NCI-H446 treated with DMSO at 0.1 percent for 48 hours (cell line): ENCODE measurements around the gene ATP2C2.
"Not testable (repeated sequence)": the region's sequence is repeated elsewhere in the genome, so short reads cannot be mapped to it uniquely, and the experiment has no call there.

Source experiments
- DNase-seq: peaks from one replicate; lab custom pipeline; 2025; lab: John Stamatoyannopoulos, UW

Gene ATP2C2

GRCh38 chr16:84367750-84368307 lies 509 bp upstream of the ATP2C2 start:
- no peak for DNase-seq

- DNase-seq: no peak
Observed at GRCh38 chr16:84369105-84369504, 767 bp downstream of the ATP2C2 start.

GRCh38 chr16:84369938-84370627 lies 1.7 kb downstream of the ATP2C2 start:
- no peak for DNase-seq

GRCh38 chr16:84370723-84371552 lies 2.6 kb downstream of the ATP2C2 start:
- DNase-seq: no peak

- DNase-seq: no peak
Observed at GRCh38 chr16:84371553-84371865, 3.2 kb downstream of the ATP2C2 start.

GRCh38 chr16:84373907-84374489 lies 5.7 kb downstream of the ATP2C2 start:
- DNase-seq: no peak

- no peak for DNase-seq
Observed at GRCh38 chr16:84378099-84378498, 9.8 kb downstream of the ATP2C2 start.

- DNase-seq: no peak
Observed at GRCh38 chr16:84378567-84378966, 10.2 kb downstream of the ATP2C2 start.

GRCh38 chr16:84379008-84379708 lies 10.8 kb downstream of the ATP2C2 start:
- no peak for DNase-seq

- no peak for DNase-seq
Observed at GRCh38 chr16:84379709-84380362, 11.5 kb downstream of the ATP2C2 start.

- DNase-seq: no peak
Observed at GRCh38 chr16:84380405-84380804, 12.1 kb downstream of the ATP2C2 start.

GRCh38 chr16:84382396-84382795 lies 14.1 kb downstream of the ATP2C2 start:
- no peak for DNase-seq

- no peak for DNase-seq
Observed at GRCh38 chr16:84383106-84383505, 14.8 kb downstream of the ATP2C2 start.

GRCh38 chr16:84386047-84386446 lies 17.7 kb downstream of the ATP2C2 start:
- DNase-seq: no peak

GRCh38 chr16:84387021-84387420 lies 18.7 kb downstream of the ATP2C2 start:
- no peak for DNase-seq

- DNase-seq: no peak
Observed at GRCh38 chr16:84390131-84390785, 21.9 kb downstream of the ATP2C2 start.

GRCh38 chr16:84391151-84392030 lies 23.1 kb downstream of the ATP2C2 start:
- DNase-seq: no peak

- no peak for DNase-seq
Observed at GRCh38 chr16:84392031-84392360, 23.7 kb downstream of the ATP2C2 start.

GRCh38 chr16:84396082-84396481 lies 27.7 kb downstream of the ATP2C2 start:
- not testable (repeated sequence) for DNase-seq

- no peak for DNase-seq
Observed at GRCh38 chr16:84396537-84397008, 28.2 kb downstream of the ATP2C2 start.
